SKM-1 treated with dmso at 0.1 percent for 144 hours (cell line): Measurements from ENCODE around the gene CTPS2.

Source experiments
- DNase-seq: peaks from one replicate; lab custom pipeline; 2025; ENCODE audit not compliant: unreplicated experiment; lab: John Stamatoyannopoulos, UW

Gene CTPS2

GRCh38 chrX:16714504-16714903 is 2.0 kb upstream of the CTPS2 start:
- DNase-seq, result no peak

DNA sequence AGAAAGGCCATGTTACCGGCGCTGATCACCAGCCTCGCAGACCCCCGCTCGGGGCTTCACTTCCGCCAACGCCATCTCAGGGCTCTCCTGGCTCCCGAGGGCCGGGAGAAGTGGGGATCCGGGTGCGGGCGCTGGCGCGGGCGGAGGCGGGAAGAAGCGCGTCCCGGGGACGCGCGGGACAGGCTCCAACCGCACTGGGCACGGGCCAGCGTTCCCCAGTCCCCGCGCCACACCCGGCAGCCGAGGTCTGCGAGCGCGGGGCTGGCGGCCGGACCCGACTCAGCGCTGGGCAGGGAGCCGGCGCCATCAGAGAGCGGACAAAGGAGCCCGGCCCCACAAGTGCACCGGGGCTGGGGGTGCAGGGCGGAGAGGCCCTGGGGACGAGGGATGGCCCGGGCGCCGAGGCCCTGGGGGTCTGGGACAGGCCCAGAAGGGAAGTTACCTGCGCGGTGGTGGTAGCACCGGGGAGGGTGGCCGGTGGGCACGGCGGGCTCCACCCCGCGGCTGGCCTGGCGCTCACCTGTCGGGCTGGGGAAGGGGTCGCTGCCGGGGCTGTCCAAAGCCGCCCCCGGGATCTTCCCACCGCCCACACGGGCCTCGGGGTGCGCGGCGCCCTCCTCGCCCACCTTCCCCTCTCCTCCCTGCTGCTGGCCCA is 449 bp downstream of the CTPS2 start:
- no peak for DNase-seq

DNA sequence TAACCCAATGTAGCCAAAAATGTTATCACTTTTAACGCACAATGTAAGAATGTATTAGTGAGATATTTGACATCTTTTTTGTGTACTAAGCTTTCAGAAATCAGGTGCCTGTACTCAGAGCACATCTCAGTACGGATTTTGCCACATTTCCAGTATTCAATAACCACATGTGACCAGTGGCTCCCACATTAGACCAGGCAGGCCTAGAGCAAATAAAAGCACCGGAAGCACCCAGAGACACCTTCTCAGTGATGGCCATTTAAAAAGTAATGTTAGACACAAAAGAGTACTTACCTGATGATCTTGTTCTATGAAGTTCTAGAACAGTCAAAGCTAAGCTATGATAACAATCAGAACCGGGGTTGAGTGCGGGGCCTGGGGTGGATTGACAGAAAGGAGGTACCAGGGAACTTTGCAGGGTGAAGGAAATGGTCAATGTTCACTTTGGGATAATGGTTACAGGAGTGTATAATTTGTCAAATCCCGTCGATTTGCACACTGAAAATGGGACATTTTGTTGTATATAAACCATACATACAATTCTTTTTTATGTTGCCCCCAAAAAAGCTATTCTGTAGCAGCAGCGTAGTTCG is 1.2 kb downstream of the CTPS2 start:
- no peak for DNase-seq

GRCh38 chrX:16708016-16708415 is 4.5 kb downstream of the CTPS2 start:
- DNase-seq, result no peak

GRCh38 chrX:16705370-16705769 is 7.1 kb downstream of the CTPS2 start:
- no peak for DNase-seq

- DNase-seq, result no peak
Measured at GRCh38 chrX:16702700-16703599, 9.5 kb downstream of the CTPS2 start.

- no peak for DNase-seq
Measured at GRCh38 chrX:16700734-16701133, 11.7 kb downstream of the CTPS2 start.

DNA sequence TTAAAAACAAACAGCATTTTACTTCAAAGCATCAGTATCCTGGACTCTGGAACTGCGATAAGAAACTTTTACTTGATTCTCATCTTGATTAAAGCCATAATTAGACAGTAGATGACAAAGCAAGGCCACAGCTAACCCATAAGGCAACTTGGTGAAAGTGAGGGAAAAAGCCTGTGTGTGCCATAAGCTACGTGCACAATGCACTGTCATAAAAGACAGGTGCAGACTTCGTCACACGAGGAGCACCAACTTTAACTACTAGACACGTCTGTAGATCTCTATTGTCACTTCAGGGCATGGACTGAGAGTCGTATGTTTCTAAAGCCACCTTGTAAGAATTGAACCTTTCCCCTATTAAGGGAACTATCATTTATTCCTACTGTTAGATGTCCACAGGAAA is 13.1 kb downstream of the CTPS2 start:
- DNase-seq, result no peak

GRCh38 chrX:16696956-16697355 is 15.5 kb downstream of the CTPS2 start:
- DNase-seq, result no peak

DNA sequence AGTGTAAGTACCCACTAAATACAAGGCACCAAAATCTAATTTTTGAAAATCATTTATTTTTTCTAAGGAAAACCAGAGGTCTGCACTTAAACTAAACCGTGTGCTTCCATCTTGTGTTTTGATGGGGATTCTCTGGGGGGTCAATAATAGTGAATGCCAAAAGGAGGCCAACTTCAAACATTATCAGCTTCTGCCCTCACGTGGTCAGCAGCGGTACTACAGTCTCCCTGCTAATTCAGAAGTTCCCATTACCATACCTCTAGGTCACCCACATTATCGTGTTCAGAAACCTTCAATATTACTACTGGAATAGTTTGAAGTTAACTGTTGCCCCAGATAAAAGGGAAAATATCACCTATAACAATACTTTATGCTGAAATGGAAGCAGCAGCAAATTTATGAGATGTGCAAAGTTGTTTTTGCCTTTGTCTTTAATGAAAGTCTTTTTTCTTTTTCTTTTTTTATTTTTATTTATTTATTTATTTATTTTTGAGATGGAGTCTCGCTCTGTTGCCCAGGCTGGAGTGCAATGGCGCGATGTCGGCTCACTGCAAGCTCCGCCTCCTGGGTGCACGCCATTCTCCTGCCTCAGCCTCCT is 17.3 kb downstream of the CTPS2 start:
- DNase-seq, result peak; percentile 20

DNA sequence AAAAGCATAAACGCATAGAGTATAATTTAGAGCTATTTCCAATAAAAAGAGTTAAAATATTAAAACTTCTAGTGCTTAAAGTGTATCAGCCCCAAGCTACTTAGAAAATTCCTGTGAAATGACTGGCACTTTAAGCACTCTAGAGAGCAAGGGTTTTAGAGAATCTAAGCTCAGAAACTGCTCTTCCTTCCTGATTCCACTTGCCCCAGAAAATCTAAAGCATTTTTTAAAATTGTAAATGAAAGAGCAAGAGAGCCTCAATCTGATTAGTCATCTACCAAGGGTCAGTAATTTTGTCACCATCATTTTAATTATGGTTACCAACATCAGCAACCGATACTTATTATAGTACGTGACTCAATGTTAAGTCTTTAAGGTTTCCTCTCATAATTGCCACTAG is 25.0 kb downstream of the CTPS2 start:
- no peak for DNase-seq

- DNase-seq, result no peak
Measured at GRCh38 chrX:16683007-16683664, 29.3 kb downstream of the CTPS2 start.

- no peak for DNase-seq
Measured at GRCh38 chrX:16678689-16679088, 33.8 kb downstream of the CTPS2 start.

DNA sequence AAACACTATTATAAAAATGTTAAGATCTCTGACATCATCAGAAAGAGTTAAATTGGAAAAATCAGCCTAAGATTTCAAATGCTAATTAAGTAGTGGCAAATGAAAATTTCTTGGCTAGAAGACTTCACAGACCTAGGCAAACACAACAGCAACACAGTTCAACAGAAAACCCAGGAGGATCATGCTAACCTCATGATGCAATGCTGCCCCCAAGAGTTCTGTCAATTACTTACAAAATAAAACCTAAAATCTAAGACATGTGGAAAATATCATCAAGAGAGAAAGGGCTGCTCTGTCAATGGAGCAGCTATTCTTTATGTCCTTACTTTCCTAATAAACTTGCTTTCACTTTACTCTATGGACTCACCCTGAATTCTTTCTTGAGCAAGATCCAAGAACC is 41.5 kb downstream of the CTPS2 start:
- no peak for DNase-seq

GRCh38 chrX:16666541-16666940 is 45.9 kb downstream of the CTPS2 start:
- no peak for DNase-seq

GRCh38 chrX:16665089-16665488 is 47.4 kb downstream of the CTPS2 start:
- DNase-seq, result no peak

DNA sequence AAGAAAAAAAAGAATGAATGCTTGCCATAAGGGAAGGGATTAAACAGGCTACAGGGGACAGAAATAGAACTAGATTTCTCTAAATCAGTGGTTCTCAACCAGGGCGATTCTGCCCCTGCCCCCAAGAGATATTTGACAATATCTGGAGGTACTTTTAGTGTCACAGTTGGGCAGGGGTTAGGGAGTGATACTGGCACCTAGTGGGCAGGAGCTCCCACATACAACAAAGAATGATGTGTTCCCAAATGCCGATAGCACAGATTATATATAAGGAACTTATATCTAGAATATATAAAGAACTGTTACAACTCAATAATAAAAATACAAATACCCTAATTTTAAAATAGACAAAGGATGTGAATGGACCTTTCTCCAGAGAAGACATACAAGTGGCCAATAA is 47.8 kb downstream of the CTPS2 start:
- DNase-seq, result no peak

DNA sequence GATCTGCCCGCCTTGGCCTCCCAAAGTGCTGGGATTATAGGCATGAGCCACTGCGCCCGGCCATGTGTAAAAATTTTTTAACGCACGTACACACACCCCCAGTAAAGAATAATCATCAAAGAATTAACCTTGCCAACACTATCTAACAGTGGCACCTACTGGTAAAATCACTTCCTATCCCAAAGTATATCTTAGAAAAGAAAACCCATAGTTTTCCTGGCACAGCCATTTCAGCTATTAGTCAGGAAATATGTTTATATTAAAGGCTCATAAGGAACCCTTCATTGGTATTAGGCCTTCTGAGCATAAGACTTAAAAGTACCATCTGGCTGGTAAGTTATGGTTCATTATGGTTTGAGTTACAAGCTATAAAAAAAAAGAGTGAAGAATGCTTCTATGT is 48.4 kb downstream of the CTPS2 start:
- DNase-seq, result no peak

DNA sequence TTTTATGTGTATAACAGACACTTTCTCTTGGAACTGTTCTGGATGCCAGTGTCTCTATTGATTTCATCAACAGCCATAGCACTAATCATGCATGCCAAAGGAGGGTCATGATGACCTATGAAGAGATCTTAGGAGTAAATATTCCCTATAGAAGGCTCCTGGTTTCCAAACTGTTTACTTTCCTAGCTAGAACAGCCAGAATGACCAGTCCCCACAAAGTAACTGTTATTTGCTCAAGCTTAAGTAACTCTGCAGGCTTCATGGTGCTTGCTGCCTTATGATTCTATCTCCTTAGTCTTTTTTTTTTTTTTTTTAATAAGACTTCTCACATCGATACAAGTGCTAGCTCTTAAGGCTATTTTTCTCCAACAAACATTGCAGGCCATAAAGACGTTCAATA is 50.1 kb downstream of the CTPS2 start:
- no peak for DNase-seq

- no peak for DNase-seq
Measured at GRCh38 chrX:16661495-16661894, 51.0 kb downstream of the CTPS2 start.

DNA sequence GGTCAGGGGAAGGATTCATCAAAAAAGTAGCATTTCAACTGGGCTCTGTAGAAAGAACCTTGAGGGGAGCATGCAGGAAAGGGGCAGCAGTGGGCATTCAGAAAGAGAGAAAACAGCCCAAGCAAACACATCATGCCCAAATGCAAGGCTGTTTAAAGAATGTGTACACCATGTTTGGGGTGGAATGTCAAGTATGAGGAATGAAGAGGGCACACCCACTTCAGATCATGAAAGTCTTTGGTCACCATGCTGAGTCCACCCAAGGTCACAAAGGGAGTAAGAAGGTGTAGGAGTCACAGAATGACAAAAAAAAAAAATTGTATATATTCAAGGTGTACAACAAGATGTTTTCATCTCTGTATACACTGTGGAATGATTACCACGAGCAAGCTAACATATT is 53.1 kb downstream of the CTPS2 start:
- no peak for DNase-seq
